ENCODE measurements around the gene APOBEC3H.
"Not testable (repeated sequence)": the region's sequence is repeated elsewhere in the genome, so short reads cannot be mapped to it uniquely, and the experiment has no call there.

APOBEC3H gene

GRCh38 chr22:39097098-39098020, at the start of gene APOBEC3H:
APOBEC3H (plus strand) TSS chr22:39097244; CDS start chr22:39100279, 3,035 bp downstream.
- FAIRE-seq, result peak; percentile 63

- FAIRE-seq, result not testable (repeated sequence)
Observed at GRCh38 chr22:39049486-39049885, 47.6 kb upstream of the APOBEC3H start.

- FAIRE-seq, result not testable (repeated sequence)
Observed at GRCh38 chr22:39051844-39052495, 45.1 kb upstream of the APOBEC3H start.

- FAIRE-seq, result no peak
Observed at GRCh38 chr22:39055658-39056057, 41.4 kb upstream of the APOBEC3H start.

DNA sequence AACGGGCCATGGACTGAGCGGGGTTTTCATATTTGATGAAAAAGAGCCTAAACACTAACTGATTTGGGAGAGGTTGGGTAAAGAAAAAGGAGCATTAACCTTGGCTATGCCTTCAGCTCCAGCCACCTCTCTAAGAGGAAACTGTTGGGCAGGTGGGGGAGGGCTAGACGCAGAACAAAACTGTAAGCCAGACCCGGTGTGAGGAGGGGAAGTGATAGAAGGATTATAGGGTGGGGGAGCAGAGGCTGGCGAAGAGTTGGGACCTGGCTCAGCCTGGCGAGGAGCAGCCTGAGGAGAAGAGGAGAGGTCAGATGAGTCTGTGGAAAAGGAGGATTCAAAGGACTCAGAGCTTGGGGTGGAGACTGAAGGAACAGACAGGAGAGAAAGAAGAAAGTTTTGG, 35.8 kb upstream of the APOBEC3H start:
- not testable (repeated sequence) for FAIRE-seq

DNA sequence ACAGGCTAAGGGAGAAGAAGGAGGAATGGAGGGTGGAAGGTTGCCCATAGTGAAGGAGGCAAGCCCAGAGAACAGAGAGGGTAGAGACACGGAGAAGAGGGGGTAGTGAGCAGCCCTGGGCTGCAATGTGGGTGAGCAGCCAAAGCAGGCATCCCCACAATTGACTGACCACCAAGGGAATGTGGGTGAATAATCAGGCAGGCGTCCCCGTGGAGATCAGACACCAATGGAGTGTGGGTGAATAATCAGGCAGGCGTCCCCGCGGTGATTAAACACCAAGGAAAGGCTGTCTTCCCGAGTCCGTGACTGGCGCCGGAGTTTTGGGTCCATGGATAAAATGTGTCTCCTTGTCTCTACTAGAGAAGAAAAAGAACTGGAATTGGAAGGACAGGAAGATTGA, 35.1 kb upstream of the APOBEC3H start:
- FAIRE-seq, result not testable (repeated sequence)

DNA sequence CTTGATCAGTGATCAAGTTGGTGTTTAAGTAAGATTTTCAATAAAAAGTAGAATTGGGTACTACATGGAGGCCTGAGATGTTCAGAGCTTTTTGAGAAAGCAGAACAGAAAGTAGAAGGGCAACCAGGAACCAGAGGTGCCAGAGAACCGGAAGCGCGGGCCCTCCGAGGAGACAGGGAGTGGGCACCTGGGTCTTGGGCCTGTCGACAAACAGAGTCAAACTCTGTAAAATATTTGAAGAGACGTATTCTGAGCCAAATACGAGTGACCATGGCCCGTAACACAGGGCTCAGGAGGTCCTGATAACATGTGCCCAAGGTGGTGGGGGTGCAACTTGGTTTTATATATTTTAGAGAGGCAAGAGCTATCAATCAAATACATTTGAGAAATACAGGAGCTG, 33.1 kb upstream of the APOBEC3H start:
- not testable (repeated sequence) for FAIRE-seq

DNA sequence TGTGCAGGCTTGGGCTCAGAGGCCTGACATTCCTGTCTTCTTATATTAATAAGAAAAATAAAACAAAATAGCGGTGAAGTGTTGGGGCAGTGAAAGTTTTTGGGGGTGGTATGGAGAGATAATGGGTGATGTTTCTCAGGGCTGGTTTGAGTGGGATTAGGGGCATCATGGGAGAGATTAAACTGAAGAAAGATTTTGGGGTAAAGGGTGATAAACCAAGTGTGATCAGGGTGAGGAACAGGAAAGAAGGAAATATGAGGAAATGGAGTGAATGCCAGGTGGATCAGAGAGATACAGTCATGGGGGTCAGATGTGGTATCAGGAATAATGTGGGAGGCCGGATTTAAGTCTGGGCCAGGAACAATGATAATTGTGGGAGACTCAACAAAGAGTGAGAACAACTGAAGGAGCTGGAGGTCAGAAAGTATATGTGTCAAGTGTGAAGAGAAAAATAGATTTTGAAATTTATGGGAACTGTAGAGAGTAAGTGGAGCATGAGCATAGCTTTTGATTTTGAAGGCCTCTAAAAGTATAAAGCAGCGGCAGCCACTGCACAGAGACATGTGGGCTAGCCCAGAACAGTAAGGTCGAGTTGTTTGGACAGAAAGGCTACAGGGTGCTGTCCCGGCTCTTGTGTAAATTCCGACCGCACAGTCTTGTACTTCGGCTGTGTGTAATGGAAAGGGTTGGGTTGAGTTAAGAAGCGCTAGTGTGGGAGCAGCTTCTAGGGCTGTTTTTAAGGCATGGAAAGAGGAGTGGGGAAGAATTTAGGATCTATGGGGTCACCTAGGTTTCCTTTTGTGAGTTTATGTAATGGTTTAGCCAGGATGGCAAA, 30.4 kb upstream of the APOBEC3H start:
- FAIRE-seq, result not testable (repeated sequence)

- FAIRE-seq, result no peak
Observed at GRCh38 chr22:39068033-39068785, 28.8 kb upstream of the APOBEC3H start.

DNA sequence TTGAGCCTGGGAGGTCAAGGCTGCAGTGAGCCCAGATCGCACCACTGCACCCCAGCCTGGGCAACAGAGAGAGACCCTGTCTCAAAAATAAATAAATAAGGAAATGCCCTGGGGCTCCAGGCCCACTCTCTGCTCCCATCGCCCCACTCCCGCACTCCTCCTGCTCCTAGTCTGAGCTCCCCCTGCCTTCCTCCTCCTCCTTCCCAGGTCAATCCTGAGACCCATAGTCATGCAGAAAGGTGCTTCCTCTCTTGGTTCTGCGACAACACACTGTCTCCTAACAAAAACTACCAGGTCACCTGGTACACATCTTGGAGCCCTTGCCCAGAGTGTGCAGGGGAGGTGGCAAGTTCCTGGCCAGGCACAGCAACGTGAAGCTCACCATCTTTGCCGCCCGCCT, 26.9 kb upstream of the APOBEC3H start:
- no peak for FAIRE-seq

GRCh38 chr22:39072581-39072981, 24.5 kb upstream of the APOBEC3H start:
- FAIRE-seq, result not testable (repeated sequence)

GRCh38 chr22:39073981-39074380, 23.1 kb upstream of the APOBEC3H start:
- FAIRE-seq, result no peak

GRCh38 chr22:39076155-39077025, 20.7 kb upstream of the APOBEC3H start:
- not testable (repeated sequence) for FAIRE-seq

GRCh38 chr22:39077026-39077840, 19.8 kb upstream of the APOBEC3H start, which contains the start of gene APOBEC3G:
APOBEC3G (plus strand) TSS chr22:39077275; CDS start chr22:39077362, 87 bp downstream.
- not testable (repeated sequence) for FAIRE-seq

- not testable (repeated sequence) for FAIRE-seq
Observed at GRCh38 chr22:39077912-39078311, 19.1 kb upstream of the APOBEC3H start.

DNA sequence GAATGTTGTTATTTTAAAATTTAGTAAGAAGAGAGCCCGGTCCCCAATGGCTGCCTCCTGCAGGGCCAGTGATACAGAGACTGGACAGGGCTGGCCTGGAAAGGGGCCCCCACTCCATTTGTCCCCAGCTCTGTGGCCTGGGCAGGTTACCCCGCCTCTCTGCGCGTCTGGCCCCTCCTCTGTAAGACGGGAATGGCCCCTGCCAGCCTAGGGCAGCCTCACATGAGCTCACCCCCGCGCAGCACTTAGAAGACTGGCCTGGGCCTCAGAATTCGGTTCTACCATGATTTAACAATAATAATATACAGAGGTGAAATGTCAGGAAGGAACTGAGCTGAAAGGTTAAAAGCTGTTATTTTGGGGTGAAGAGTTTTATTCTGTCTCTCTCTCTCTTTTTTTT, 18.7 kb upstream of the APOBEC3H start:
- FAIRE-seq, result no peak

DNA sequence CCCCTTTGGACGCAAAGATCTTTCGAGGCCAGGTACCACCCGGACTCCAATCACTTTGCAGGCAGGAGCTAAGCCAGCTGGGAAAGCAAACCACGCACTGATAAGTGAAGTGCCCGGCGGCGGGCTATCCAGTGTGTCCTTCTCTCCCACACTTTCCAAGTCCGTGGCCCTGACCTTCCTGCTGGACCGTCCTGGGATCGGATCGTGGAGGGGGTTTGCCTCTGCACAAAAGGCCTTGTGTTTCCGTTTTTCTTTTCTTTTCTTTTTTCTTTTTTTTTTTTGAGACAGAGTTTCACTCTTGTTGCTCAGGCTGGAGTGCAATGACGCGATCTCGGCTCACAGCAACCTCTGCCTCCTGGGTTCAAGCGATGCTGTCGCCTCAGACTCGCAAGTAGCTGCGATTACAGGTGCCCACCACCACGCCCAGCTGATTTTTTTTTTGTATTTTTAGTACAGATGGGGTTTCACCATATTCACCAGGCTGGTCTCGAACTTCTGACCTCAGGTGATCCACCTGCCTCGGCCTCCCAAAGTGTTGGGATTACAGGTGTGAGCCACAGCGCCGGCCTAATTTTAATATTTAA, 17.9 kb upstream of the APOBEC3H start:
- FAIRE-seq, result not testable (repeated sequence)

DNA sequence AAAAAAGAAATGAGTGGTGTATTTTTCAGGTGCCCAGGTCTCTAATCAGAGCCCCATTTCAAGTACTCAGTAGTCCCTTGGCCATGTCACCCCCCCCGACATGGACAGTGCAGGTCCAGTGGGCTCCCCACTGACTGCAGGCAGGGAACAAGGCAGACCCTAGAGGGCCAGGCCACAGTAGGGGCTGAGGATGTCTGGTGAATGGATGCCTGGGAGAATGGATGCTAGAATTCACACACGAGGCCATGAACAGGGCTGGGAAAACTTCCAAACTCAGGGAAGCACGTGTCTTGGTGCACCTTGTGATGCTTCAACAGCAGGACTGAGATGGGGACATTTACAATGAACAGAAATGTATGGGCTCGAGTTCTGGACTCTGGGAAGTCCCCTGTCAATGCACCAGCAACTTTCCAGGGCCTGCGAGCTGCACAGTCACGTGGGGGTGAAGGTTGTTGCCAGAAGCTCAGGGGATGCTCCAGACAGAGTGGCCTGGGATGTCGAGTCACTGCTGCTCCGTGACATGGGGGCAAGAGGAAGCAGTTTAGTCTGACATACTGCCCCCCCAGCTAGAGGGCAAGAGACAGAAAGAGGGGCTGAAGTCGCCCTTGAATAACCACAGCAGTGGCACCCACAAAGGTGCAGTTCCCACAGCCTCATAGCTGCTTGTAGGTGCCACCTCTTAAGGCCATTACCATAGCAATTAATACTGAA, 16.8 kb upstream of the APOBEC3H start:
- no peak for FAIRE-seq

GRCh38 chr22:39081016-39081415, 16.0 kb upstream of the APOBEC3H start:
- no peak for FAIRE-seq
